ENCODE data around the gene GRID1. TPM values are rescaled to one million over a fixed set of nuclear protein-coding genes. Genes with fewer than 3 reads are reported as not detected.

Gene GRID1
- total RNA-seq, 1 experiment from 2014 or later = 5.6 TPM

DNA sequence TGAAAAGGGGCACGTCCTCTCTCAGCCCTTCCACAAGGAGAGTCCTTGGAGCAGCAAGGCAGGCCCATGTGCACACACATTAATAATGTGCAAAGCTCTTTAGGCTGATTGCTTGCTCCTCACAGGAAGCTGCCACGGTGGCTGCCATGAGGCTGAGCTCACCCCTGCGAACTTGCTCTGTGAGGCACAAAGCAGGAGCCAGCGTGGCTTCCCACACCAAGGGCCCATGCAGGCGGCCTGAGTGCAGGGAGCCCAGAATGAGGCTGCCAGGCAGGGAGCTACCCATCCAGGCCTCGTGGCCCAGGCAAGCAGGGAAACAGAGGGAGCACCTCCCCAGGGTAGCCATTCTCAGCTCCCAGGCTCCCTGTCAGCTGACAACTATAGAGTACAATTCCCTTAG, 242.9 kb downstream of the GRID1 start:
- Histone ChIP-seq H3K4me3 (replicated peaks in 1 of 2; ENCODE audit: low read depth in 1 of 2, low read length in 2 of 2) (no peak overlapping the region), H3K36me3 (ENCODE audit: control insufficient read depth in 1 of 2, insufficient read depth in 2 of 2, low read length in 2 of 2) (no peaks in the 10 kb centered on the region), H3K9ac (ENCODE audit: low read length) (no peak overlapping the region), H3K4me2 (ENCODE audit: low read length) (no peak overlapping the region), H4K20me1 (ENCODE audit: insufficient read depth) (no peaks in the 10 kb centered on the region), H3K79me2 (ENCODE audit: insufficient read depth, low read length) (no peaks in the 10 kb centered on the region), H3K27ac (ENCODE audit: low read depth, low read length) (no peak overlapping the region), H3K9me3 (ENCODE audit: control insufficient read depth in 1 of 2, insufficient read depth in 1 of 2, low read depth in 1 of 2, low read length in 2 of 2) (no peaks in the 10 kb centered on the region), H3K9me2 (ENCODE audit: insufficient read depth) (no peaks in the 10 kb centered on the region), H3K27me3 (ENCODE audit: insufficient read depth, low read length) (no peaks in the 10 kb centered on the region), H2AFZ (ENCODE audit: low read depth, low read length, poor library complexity, severe bottlenecking) (no peak overlapping the region), H3K4me1 (ENCODE audit: control insufficient read depth in 1 of 2, insufficient read depth in 2 of 2, low read length in 2 of 2) (peaks cover 0 to 6% of the 10 kb centered on the region in 2 experiments; a peak in 2 of 4 replicates)
- RAD21 ChIA-PET (ENCODE audit: low non-redundant PET in 1 of 2, low total read pairs in 2 of 2, uncharacterized antibody in 2 of 2, unreplicated experiment in 2 of 2) = no interaction called here
- TF ChIP-seq POLR2A (IDR thresholded peaks at IDR 0.05; ENCODE audit: borderline replicate concordance, extremely low read depth, insufficient read depth, insufficient read length) = no peak
- no peak for TF ChIP-seq EGR1 (IDR thresholded peaks at IDR 0.05; ENCODE audit: low read depth)
- TF ChIP-seq CBX3 (IDR thresholded peaks at IDR 0.05; ENCODE audit: low read depth) = no peak
- TF ChIP-seq ATF3 (IDR thresholded peaks at IDR 0.05) = no peak
- no peak for ATAC-seq
- POLR2A ChIA-PET = no interaction called here
- CTCF ChIA-PET = no interaction called here
- DNase-seq (ENCODE audit: low read depth, low spot score) = no peak
- no TSS peak for BruUV-seq (replicated peaks)
- intact Hi-C loops (cut with micrococcal nuclease) = no loop called here

- ATAC-seq (no peak), DNase-seq (ENCODE audit: low read depth, low spot score) (no peak)
- Histone ChIP-seq H3K9me2 (ENCODE audit: insufficient read depth) (no peaks in the 10 kb centered on the region), H3K9ac (ENCODE audit: low read length) (no peak overlapping the region), H3K27me3 (ENCODE audit: insufficient read depth, low read length) (no peaks in the 10 kb centered on the region), H3K4me1 (ENCODE audit: control insufficient read depth in 1 of 2, insufficient read depth in 2 of 2, low read length in 2 of 2) (peaks cover 0 to 2% of the 10 kb centered on the region in 2 experiments; a peak in 2 of 4 replicates), H3K36me3 (ENCODE audit: control insufficient read depth in 1 of 2, insufficient read depth in 2 of 2, low read length in 2 of 2) (no peaks in the 10 kb centered on the region), H3K4me3 (replicated peaks in 1 of 2; ENCODE audit: low read depth in 1 of 2, low read length in 2 of 2) (no peak overlapping the region), H3K79me2 (ENCODE audit: insufficient read depth, low read length) (no peaks in the 10 kb centered on the region), H3K9me3 (ENCODE audit: control insufficient read depth in 1 of 2, insufficient read depth in 1 of 2, low read depth in 1 of 2, low read length in 2 of 2) (no peaks in the 10 kb centered on the region), H3K27ac (ENCODE audit: low read depth, low read length) (no peak overlapping the region), H2AFZ (ENCODE audit: low read depth, low read length, poor library complexity, severe bottlenecking) (no peak overlapping the region), H4K20me1 (ENCODE audit: insufficient read depth) (no peaks in the 10 kb centered on the region), H3K4me2 (ENCODE audit: low read length) (no peak overlapping the region)
- intact Hi-C loops (cut with micrococcal nuclease) = no loop called here
- POLR2A ChIA-PET = no interaction called here
- CTCF ChIA-PET = no interaction called here
- TF ChIP-seq JUND (IDR thresholded peaks at IDR 0.05) (no peak), EGR1 (IDR thresholded peaks at IDR 0.05; ENCODE audit: low read depth) (no peak), EZH2 (IDR thresholded peaks at IDR 0.05) (no peak), TCF7L2 (IDR thresholded peaks at IDR 0.05; ENCODE audit: borderline replicate concordance, extremely low read depth, insufficient read depth, insufficient read length) (no peak), FOSL1 (IDR thresholded peaks at IDR 0.05; ENCODE audit: low read depth) (no peak), ELF1 (IDR thresholded peaks at IDR 0.05; ENCODE audit: borderline replicate concordance, low read depth) (no peak), SIN3A (IDR thresholded peaks at IDR 0.05; ENCODE audit: low read depth) (no peak), EZH2phosphoT487 (IDR thresholded peaks at IDR 0.05; ENCODE audit: borderline replicate concordance) (no peak), MAX (IDR thresholded peaks at IDR 0.05) (no peak), CBX3 (IDR thresholded peaks at IDR 0.05; ENCODE audit: low read depth) (no peak), ATF3 (IDR thresholded peaks at IDR 0.05) (no peak), SRF (IDR thresholded peaks at IDR 0.05; ENCODE audit: low read depth) (no peak)
- RAD21 ChIA-PET (ENCODE audit: low non-redundant PET in 1 of 2, low total read pairs in 2 of 2, uncharacterized antibody in 2 of 2, unreplicated experiment in 2 of 2) = no interaction called here
- BruUV-seq (replicated peaks) = no TSS peak
Measured at GRCh38 chr10:86123304-86123703, 243.3 kb downstream of the GRID1 start.

All from HCT116 (cell line).